Ovary (tissue), 9 donors: ENCODE data around the gene COL26A1. TPM values are rescaled to one million over a fixed set of nuclear protein-coding genes. Genes with fewer than 3 reads are reported as not detected.

ENCODE experiments used
- DNase-seq, 5 donors: peaks; one replicate each; pipeline ENCODE4 v3.0.0-alpha.2; 2019 to 2020
- H3K27ac ChIP-seq, 2 donors: fragments of 200-600 bp; one replicate each; pipeline versions ENCODE4 v1.5.1 to v1.8.0; 2019 to 2022
- H3K27me3 ChIP-seq: fragments of 200-600 bp; one replicate; pipeline ENCODE4 v1.8.0; 2022
- H3K36me3 ChIP-seq: fragments of 200-600 bp; sonication (generic); one replicate; pipeline ENCODE4 v1.5.1; 2019
- H3K4me1 ChIP-seq: one replicate; pipeline ENCODE4 v1.8.1; 2013; ENCODE audit warnings: mild to moderate bottlenecking, moderate library complexity; ENCODE audit not compliant: insufficient read depth
- H3K4me3 ChIP-seq: fragments of 200-600 bp; sonication (generic); one replicate; pipeline ENCODE4 v1.5.1; 2017
- H3K9me3 ChIP-seq, 2 donors: fragments of 200-600 bp in 1 of 2; sonication (generic) in 1 of 2; one replicate each; pipeline versions ENCODE4 v1.5.1 to v1.8.1; 2013 to 2019; ENCODE audit warnings: mild to moderate bottlenecking in 1 of 2, moderate library complexity in 1 of 2
- CTCF ChIP-seq, 3 donors: fragments of 450-650 bp in 2 of 3; fragments of 200-600 bp in 1 of 3; IDR thresholded peaks; one replicate each; pipeline versions ENCODE4 v1.5.1 to v1.8.0; 2016 to 2022; ENCODE audit warnings: antibody characterized with exemption in 3 of 3, mild to moderate bottlenecking in 1 of 3
- EP300 ChIP-seq: sonication (generic); formaldehyde crosslinking; IDR thresholded peaks from one replicate; pipeline ENCODE4 v1.6.1; 2017; ENCODE audit warnings: antibody characterized with exemption
- POLR2A ChIP-seq: fragments of 450-650 bp; IDR thresholded peaks from one replicate; pipeline ENCODE4 v1.6.1; 2017; ENCODE audit warnings: antibody characterized with exemption, mild to moderate bottlenecking, moderate library complexity
- WGBS, 3 donors: extraction: QIAGEN DNeasy Blood & Tissue Kit in 1 of 3; methylation state at CpG; one replicate each; pipeline versions ENCODE4 v1.1.5 to v1.1.7; 2013 to 2017; 5-methylcytosine and 5-hydroxymethylcytosine counted together
- intact Hi-C, 4 donors: fragments of 100-400 bp; cut with DNase I; formaldehyde crosslinking; loops; one replicate each; pipeline versions ENCODE4 v1.11.0 to v1.15.1; 2022 to 2023
- polyA plus RNA-seq, 2 donors: library from polyadenylated mRNA; stranded (reverse); fragments of 200-250 nt in 1 of 2; fragments of 350-450 nt in 1 of 2; fragmentation: Illumina TruSeq in 1 of 2; extraction: RNeasy Lipid Tissue Mini Kit (QIAGEN cat#74804) in 1 of 2; gene quantifications; one replicate each; pipeline ENCODE4 v1.2.3, GENCODE V29; 2013 to 2014
- total RNA-seq, 7 donors: library from RNA; depleted of rRNA in 2 of 7; stranded (reverse); fragments of >200 nt in 2 of 7; fragmentation: NEBNext Ultra II Directional in 3 of 7; extraction: Animal tissue kit (Norgen Biotek cat#: 25700) in 3 of 7; gene quantifications; one replicate each; pipeline versions ENCODE4 v1.1.0 to v1.2.4, GENCODE V29; 2016 to 2023
- donor health status: DM: no; HTN: no; CAD: no; lungs with moderate emphysema.
- donor health status: DM: no; HTN: no; CAD: no.
- donor health status: Bipolar disorder and iron deficiency.
- donor health status: DM: yes; HTN: yes; CAD: no.
- donor health status: DM: no; HTN: no; CAD: no.
- donor health status: DM: yes; HTN: yes; CAD: no.

Gene COL26A1
- total and polyA plus RNA-seq, 9 donors = 0.17 to 2.3 (median 0.40) TPM

GRCh38 chr7:101328159-101328558 lies 34.5 kb upstream of the COL26A1 start:
- TF ChIP-seq POLR2A (no peak), CTCF (IDR thresholded peaks at IDR 0.05) (no peak), EP300 (no peak)
- no peak for DNase-seq
- H3K36me3 ChIP-seq = no peaks in the 10 kb centered on the region
- 87 to 89% (median 88%) methylated on average over 5 of the region's 5 CpGs for WGBS, 3 donors
- no peak overlapping the region for H3K27ac ChIP-seq
- intact Hi-C loops = no loop called here
- H3K4me1 ChIP-seq = no peaks in the 10 kb centered on the region
- no peaks in the 10 kb centered on the region for H3K27me3 ChIP-seq
- no peaks in the 10 kb centered on the region for H3K9me3 ChIP-seq
- no peak overlapping the region for H3K4me3 ChIP-seq

- H3K4me1 ChIP-seq = no peaks in the 10 kb centered on the region
- no peak overlapping the region for H3K27ac ChIP-seq
- H3K27me3 ChIP-seq = no peaks in the 10 kb centered on the region
- no peaks in the 10 kb centered on the region for H3K36me3 ChIP-seq
- no peak for TF ChIP-seq CTCF (IDR thresholded peaks at IDR 0.05)
- TF ChIP-seq EP300 = no peak
- TF ChIP-seq POLR2A = no peak
- intact Hi-C loops = no loop called here
- no peaks in the 10 kb centered on the region for H3K9me3 ChIP-seq
- DNase-seq = no peak
- 16 to 22% (median 16%) methylated on average over 15 of the region's 15 CpGs for WGBS, 3 donors
- no peak overlapping the region for H3K4me3 ChIP-seq
Observed at GRCh38 chr7:101330011-101330484, 32.6 kb upstream of the COL26A1 start.

- intact Hi-C loops = no loop called here
- DNase-seq = no peak
- TF ChIP-seq POLR2A (no peak), EP300 (no peak), CTCF (IDR thresholded peaks at IDR 0.05) (no peak)
- 83 to 89% (median 88%) methylated on average over 8 of the region's 8 CpGs for WGBS, 3 donors
- Histone ChIP-seq H3K4me1 (no peaks in the 10 kb centered on the region), H3K36me3 (no peaks in the 10 kb centered on the region), H3K27ac (no peak overlapping the region), H3K4me3 (no peak overlapping the region), H3K9me3 (no peaks in the 10 kb centered on the region), H3K27me3 (no peaks in the 10 kb centered on the region)
Observed at GRCh38 chr7:101332026-101332425, 30.6 kb upstream of the COL26A1 start.

- Histone ChIP-seq H3K27ac (no peak overlapping the region), H3K4me3 (no peak overlapping the region), H3K36me3 (no peaks in the 10 kb centered on the region), H3K9me3 (no peaks in the 10 kb centered on the region), H3K27me3 (no peaks in the 10 kb centered on the region), H3K4me1 (no peaks in the 10 kb centered on the region)
- TF ChIP-seq EP300 (no peak), POLR2A (no peak), CTCF (IDR thresholded peaks at IDR 0.05) (no peak)
- no peak for DNase-seq
- intact Hi-C loops = no loop called here
- WGBS, 3 donors = 69 to 80% (median 74%) methylated on average over 5 of the region's 5 CpGs
Observed at GRCh38 chr7:101333912-101334311, 28.8 kb upstream of the COL26A1 start.
